HG03354 (cell line): ENCODE measurements around the gene ATP10A.

Source experiments
- ATAC-seq: cut with Tn5 transposase; IDR thresholded peaks from one replicate; pipeline ENCODE4 v1.9.1; 2021; ENCODE audit warnings: mild to moderate bottlenecking; ENCODE audit not compliant: unreplicated experiment, poor library complexity, severe bottlenecking

ATP10A gene

DNA sequence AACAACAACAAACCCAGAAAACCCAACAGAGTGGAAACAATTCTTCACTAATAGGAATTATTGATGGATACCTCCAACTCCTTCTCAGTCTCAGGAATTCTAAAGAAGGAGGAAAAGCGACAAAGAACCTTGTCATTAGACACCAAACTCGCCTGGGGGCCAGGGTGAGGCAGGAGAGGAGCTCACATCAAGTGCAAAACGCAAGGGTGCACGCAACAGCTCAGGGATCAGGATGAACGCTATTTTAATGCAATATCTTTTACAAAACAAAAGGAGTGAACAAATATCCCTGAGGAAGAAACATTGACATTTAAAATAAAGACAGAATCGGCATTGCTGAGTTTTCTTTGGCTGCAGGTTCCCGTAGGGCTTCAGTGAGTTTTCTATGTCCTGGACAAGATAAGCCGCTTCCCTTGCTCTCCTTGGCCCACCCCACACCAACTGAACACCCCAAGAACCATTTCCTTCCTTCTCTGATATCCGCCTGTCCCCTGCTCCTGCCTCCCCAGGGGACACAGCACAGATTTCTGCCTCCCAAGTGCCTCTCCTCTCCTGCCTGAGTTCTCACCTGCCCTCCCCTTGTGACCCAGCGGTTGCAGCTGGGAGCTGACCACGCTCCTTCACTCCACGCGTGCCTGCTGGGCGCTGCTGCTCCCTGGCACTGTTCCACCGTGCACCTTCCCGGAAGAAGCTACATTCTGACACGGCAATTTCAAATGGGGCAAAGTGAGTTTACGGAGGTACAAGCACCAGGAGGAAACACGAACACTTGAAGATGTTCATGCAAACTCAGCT lies 63.0 kb downstream of the ATP10A start:
- no peak for ATAC-seq

DNA sequence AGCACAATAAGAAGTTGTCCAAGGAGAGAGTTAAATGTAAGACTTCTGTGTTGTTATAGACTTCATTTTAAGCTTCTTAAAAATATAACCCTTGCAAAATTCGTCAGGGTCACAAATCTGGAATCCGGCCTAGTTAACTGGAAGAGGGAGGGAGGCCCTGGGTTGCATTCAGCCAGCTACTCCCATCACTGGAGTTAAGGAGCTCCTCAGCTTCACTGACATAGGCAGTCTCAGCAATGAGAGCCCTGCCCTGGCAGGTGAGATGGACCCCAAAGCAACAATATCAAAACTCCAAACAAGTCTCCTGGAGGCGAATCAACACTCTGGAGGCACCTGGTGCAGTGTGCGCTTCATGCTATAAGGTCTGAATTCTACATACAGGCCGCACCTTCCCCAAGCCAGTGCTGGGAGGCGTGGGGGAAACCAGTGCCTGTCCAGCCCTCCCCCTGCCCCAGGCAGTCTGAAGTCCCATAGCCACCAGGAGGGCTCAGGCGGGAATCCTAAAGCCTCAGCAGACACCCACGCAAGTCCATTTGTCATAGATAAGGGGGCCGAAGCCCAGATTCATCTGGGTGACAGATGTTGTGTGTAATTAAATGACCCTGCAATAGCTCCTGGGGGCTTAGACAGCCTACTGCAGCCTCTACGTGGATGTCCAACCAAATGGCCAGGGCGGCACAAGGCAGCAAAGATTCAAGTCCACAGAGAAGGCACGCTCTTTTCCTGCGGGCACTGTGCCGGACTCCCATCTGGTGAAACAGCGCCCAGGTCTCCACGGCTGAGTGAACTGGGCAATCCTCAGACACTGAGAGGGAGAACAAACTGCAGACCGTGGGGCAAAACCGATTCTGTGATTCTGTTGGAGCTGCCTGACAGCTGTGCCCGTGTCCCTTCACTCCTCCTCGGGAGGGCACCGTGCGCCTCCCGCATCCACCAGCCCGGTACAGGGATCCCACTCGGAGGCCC lies 64.9 kb downstream of the ATP10A start:
- ATAC-seq, result no peak

DNA sequence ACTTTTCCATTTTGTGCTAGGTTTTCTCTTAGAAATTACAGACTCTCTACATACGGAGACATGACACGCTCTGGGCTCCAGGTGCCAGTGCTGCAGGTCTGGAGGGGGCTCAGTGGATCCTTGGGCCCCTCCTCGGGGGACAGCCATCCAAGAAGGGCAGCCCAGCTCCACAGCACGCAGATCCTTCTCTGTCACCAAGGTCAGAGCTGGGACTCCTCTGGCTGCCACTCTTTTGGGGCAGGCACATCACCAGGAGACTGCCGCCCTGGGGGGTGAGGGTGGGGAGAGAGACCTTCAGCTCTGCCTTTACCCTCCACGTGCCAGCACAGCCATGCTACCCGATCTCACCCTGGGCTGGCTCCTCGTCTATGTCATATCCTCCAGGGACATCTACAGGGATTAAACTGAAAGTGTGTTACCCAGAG lies 65.6 kb downstream of the ATP10A start:
- no peak for ATAC-seq

DNA sequence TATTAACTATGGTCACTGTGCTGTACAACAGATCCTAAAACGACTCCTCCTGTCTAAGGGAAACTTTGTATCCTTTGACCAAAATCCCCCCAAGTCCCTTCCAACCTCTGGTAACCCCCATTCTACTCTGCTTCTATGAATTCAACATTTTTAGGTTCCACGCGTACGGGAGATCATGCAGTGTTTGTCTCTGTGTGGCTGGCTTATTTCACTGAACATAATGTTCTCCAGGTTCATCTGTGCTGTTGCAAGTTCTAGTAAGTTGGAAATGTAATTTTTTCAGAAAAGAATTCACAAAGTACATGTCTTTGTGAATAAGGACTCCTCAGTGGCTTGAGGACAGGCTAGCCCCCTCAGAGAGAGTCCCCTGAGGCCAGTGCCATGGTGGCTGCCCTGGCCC lies 66.1 kb downstream of the ATP10A start:
- ATAC-seq, result no peak

DNA sequence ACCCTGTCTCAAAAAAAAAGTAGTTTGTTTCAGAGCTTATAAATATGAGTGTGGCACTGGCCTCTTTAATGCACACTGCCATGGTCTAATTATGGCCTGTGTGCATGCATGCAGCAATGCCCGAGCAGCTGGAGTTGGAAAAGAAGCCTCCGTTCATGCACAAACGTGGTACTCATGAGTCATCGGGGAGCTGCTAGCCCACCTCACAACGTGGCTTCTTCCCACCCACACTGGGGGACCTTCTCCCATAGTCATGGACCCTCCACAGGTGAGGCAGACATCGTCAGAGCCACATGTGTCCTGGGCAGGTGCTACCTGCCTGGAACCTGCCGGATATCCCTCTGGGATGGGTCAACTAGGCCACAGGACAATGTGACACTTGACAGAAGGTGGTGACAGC lies 66.7 kb downstream of the ATP10A start:
- no peak for ATAC-seq

DNA sequence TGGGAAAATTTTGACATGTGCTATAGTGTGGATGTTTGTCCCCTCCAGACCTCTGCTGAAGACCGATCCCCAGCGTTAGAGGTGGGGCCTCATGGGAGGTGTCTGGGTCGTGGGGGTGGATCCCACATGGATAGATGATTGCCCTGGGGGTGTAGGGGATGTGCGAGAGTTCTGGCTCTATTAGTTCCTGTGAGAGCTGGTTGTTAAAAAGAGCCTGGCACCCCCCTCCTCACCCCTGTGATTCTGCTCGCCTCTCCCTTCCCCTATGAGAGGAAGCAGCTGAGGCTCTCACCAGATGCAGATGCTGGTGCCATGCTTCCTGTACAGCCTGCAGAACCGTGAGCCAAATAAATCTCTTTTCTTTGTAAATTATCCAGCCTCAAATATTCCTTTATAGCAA lies 67.4 kb downstream of the ATP10A start:
- ATAC-seq, result no peak

DNA sequence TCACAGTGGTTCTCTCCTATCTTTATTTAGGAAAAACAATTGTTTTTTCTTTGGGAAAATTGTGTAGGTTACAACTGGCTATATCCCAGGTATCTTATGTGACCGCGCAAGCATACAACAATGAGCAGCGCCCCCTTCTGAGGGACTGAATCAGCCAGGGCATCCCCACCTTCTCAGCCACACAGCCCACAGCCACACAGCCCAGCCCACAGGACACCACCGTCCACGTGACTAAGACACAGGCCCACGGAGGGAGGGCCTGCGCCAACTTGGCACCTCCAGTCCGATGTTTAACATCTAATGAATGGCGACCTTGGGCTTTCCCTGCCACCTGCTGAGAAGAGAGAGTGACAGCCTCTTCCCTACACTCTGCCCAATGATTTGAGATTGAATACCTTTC lies 68.1 kb downstream of the ATP10A start:
- no peak for ATAC-seq

DNA sequence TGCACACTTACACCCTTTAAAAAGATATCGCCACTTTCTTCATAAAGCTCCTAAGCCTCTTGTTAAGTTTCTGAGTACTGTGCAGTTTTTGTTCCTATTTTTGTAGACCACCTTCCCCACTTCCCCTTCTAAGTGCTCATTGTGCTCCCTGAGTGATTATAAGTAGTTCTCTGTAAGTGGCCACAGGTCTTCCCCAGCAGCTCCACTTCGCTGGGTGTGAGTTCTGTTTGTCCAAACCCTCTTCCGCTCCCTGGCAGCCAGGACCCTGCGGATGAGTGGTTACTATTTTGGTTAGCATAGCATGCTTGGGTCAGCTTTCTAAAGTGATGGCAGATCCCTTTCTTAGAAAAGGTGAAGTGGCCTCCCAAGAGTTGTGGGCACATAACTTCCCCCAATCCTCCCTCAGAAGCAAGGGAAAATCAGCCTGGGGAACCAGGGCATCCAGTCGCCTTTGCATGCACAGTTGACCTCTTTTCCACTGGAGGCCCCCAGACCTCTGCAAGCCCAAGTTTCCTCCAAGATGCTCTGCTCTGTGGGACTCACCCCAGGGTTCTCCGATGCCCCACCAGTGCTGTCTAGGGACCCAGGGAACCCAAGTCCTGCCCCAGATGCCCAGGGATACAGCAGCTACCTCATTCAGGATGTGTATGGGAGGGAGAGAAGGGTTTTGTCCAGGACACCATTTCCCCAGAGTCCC lies 69.6 kb downstream of the ATP10A start:
- ATAC-seq, result peak; percentile 84

DNA sequence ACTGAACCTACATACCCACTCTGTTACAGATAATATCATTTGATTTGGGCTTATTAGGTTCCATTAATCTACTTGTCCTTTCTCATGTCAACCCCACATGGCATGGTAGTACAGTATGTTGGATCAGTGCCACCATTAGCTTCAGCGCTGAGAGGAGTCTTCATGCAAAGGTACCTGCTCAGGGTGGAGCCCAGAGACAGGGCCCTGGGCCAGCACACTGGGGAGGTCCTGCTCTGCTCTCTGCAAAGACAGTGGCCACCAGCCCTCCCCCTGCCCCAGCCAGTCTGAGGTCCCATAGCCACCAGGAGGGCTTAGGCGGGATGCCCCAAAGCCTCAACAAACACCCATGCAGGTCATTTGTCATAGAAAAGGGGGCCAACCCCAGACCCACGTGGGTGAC lies 71.0 kb downstream of the ATP10A start:
- ATAC-seq, result no peak

DNA sequence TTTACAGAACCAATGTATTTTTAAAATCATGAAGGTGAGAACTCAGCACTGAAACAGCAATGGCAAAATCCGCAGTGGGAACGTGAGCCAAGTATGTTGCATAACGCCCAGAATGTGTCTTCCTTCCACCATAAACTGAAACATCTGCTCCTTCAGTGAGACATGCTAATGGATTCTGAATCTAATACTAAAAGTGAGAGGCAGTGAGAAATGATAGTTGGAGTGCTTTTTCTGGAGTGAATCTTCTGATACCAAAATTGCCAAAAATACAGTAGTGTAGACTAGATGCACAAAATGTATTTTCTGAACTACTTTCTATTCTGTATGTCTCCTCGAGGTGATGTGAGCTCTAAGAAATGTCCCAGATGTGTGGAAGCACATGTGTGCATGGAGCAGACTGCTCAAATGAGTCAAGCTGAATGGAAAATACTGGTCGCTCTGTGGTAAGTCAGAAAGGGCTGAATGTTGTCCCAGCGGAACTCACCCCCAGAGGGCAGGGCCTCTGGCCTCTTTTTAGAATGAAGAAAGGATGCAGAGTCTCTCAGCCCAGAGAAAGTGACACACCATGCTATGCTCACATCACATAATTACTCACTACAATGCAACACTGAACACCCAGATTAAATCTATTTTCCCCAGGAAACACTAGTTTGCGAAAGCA lies 73.0 kb downstream of the ATP10A start:
- ATAC-seq, result no peak

DNA sequence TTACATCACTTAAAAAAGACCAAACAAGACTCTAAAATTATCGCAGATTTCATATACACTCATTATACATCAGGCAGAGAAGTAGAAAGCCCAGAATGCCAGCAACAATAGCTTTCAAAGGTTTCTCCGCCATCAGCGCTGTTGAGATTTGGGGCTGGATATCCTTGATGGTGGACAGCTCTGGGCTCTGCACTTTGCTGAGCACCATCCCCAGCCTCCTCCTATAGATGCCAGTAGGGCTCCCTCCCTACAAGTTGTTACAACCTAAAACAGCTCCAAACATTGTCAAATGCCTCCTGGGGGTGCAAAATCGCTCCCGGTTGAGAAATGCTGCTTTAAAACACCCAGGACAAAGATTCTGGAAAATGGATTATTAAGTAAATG lies 73.5 kb downstream of the ATP10A start:
- no peak for ATAC-seq

DNA sequence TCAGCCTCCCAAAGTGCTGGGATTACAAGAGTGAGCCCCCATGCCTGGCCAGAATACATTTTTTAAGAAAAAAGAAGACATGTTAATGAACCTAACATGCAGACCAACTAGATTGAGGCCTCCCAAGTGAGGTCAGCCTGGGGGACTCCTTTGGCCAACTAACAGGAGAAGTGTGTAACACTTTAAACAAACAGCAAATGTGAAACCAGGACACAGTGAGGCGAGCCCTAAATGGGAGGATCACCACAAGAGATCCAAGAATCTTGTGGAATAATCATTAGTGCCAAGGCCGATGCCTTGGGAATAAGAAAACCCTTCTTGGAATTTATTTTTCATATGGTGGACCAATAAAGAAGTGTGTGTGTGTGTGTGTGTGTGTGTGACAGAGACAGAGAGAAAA lies 73.9 kb downstream of the ATP10A start:
- no peak for ATAC-seq

DNA sequence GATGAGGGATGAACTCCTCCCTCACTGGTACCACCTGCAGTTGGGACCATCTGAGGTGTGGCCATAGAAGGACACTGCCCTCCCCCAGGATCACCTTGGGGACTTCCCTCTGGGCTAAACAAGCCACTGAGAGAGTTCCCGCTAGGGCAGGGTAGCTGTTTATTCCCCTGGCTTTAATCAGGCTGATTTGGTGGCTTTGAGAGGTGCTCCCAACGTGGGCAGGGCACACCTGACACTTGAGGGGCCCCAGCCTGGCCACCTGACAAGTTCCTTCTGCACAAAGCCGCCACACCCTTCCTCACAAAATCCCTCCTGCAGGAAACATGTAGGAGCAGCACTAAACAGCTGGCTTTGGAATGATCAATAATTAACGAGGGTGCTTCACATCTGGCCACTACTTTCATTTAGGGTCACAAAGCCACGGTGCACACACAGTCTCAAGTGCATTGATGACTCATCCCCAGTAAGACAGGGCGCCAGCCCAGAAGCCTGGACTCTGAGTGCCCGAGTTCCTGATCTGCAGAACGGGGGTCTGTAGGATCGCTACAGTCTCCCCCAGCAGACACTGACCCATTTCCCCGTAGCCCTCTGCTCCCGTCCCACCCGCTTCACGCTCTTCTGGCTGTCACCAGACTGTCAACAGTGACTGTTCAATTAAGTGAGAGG lies 75.1 kb downstream of the ATP10A start:
- peak; percentile 57 for ATAC-seq

DNA sequence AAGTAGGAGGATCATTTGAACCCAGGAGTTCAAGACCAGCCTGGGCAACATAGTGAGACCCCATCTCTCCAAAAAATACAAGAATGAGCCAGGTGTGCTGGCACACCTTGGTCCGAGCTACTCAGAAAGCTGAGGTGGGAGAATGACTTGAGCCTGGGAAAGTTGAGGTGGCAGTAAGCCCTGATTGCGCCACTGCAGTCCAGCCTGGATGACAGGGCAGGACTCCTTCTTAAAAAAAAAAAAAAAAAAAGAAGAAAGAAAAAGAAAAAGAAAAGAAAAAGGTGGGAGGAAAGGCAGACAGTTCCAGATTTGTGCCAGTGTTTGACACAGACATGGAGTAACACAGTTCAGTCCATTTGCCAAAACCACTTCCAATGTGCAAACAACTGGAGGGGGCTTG lies 75.7 kb downstream of the ATP10A start:
- ATAC-seq, result no peak

DNA sequence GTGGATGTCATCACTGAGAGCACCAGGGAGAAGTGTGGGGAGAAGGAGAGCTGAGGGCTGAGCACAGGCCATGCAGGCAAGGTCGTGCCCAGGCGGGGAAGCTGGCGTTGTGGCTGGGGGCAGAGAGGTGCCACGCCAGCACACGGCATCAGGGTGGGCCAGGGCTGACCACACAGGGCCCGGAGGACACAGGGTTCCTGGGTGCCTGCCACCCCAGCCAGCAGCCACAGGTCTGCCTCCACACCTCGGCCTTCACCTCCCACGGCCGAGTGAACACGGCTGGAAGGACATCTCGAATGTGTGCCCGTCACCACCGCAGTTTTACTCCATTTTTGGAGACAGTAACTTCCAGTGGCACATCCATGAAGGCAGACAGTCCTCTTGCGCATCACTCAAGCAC lies 77.1 kb downstream of the ATP10A start:
- ATAC-seq, result no peak

DNA sequence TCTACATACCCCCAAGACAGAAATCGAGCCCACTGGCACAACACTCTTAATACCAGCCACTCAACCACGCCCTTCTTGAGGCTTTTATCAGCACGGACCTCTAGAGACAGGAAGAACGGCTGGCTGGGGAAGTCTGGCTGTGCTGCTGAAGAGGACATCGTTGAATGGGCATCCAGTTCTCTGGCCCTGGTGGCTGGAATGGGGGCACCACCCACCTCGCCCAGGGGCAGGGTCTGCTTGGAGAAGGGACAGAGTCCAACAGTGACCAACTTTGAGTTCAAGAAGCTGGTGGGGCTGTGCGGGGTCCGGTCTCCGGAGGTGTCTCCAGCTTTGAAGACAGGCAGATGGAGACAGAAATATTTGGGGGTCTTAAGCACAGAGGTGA lies 77.5 kb downstream of the ATP10A start:
- ATAC-seq, result no peak

DNA sequence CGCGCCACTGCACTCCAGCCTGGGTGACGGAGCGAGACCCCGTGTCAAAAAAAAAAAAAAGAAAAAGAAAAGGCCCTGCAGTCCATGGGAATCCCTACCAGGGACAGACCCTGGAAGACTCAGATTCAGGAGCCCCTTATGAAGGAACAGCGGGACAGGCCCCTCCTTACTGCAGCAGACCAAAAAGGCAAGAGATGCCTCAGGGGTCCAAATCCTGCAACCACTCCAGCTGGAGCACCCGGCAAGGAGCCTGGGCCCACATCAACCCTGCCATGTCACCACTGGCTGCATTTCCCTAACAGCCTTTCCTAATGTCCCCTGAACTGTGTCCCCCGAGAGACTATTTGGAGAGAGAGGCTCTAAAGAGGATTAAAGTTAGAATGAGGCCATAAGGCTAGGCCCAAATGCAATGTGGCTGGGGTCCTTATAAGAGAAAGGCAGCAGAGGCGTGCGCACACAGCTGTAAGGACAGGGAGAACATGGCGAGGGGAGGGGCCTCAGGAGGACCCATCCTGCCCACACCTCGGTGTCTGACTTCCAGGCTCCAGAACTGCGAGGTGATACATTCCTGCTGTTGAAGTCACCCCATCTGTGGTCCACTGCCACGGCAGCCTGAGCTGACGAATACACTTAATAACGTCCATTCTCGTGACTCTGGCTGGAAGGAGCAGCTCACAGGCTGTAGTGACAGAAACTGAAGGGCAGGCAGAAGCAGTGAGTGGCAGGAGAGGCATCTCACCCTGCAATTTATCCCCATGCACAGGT lies 78.1 kb downstream of the ATP10A start:
- no peak for ATAC-seq

DNA sequence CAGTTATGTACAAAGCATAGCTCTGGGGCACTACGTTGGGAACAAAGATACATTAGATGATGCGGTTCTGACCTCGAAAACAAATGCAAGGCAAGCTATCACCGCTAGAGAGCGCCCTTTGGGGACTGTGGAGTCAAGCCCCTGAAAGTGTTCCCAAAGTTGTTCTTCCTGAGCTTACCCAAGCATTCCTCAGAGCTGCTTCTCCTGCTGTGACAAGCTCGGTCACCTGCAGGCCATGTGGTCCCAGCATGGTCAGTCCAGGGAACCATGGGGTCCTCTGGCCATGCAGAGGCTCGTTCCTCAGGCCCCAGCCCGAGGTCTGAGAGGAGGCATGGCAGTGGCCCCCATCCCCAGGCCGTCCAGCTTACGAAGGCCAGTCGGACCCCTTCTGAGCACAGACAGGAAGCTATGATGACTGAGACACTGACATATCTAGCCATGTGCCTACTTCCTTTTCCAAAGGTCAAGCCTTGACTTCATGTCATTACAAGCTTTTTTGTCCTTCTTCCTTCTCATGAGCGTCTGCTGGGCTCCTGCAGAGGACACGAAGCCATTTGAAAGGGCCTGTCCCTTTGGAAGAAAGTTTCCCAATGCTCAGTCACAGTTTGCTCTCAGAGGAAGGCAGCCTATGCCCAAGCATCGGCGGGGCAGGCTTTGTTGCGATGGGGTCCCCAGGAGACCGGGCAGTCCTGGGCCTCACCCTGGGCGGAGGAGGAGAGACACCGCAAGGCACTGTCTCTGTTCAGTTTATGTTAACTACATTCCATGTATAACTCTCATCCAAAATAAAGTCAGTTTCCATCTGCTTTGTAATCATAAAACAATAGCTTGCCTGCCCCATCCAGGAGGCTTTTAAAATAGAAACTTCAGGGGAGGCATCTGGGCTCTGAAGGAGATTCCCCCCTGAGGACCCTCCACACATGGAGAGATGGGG lies 79.3 kb downstream of the ATP10A start:
- ATAC-seq, result no peak
